Small intestine (tissue), 7 donors: Measurements from ENCODE around the gene GCSAM. TPM values are rescaled to one million over a fixed set of nuclear protein-coding genes. Genes with fewer than 3 reads are reported as not detected.

Experiments used
- DNase-seq, 2 donors: peaks; one replicate each; pipeline versions ENCODE4 v3.0.0 to v3.0.0-alpha.2; 2013
- FAIRE-seq: peaks from 2 replicates; lab custom pipeline; 2012; peaks lifted over from hg19 to GRCh38; lab: Jason Lieb, UNC
- H3K27ac ChIP-seq, 3 donors: one replicate each; pipeline ENCODE4 v1.5.1; 2013; ENCODE audit warnings: low read length in 2 of 3, mild to moderate bottlenecking in 2 of 3, control low read depth in 1 of 3, inconsistent platforms in 1 of 3, low read depth in 1 of 3, moderate library complexity in 1 of 3
- H3K27me3 ChIP-seq, 3 donors: one replicate each; pipeline ENCODE4 v1.6.1; 2013; ENCODE audit warnings: low read length in 3 of 3, inconsistent platforms in 1 of 3; ENCODE audit not compliant: control insufficient read depth in 3 of 3, insufficient read depth in 3 of 3
- H3K36me3 ChIP-seq, 3 donors: one replicate each; pipeline ENCODE4 v1.6.1; 2013; ENCODE audit warnings: low read length in 3 of 3, inconsistent platforms in 1 of 3, low read depth in 1 of 3, mild to moderate bottlenecking in 1 of 3, moderate library complexity in 1 of 3; ENCODE audit not compliant: control insufficient read depth in 3 of 3, insufficient read depth in 2 of 3
- H3K4me1 ChIP-seq, 3 donors: one replicate each; pipeline ENCODE4 v1.6.1; 2013; ENCODE audit warnings: low read length in 2 of 3, inconsistent platforms in 1 of 3, low read depth in 1 of 3, mild to moderate bottlenecking in 1 of 3, moderate library complexity in 1 of 3; ENCODE audit not compliant: control insufficient read depth in 3 of 3, insufficient read depth in 2 of 3
- H3K4me3 ChIP-seq, 3 donors: one replicate each; pipeline ENCODE4 v1.5.1; 2013; ENCODE audit warnings: low read length in 3 of 3, control low read depth in 1 of 3, inconsistent platforms in 1 of 3, low read depth in 1 of 3, mild to moderate bottlenecking in 1 of 3, moderate library complexity in 1 of 3
- H3K9me3 ChIP-seq, 2 donors: one replicate each; pipeline ENCODE4 v1.6.1; 2013; ENCODE audit warnings: low read depth in 1 of 2, low read length in 1 of 2; ENCODE audit not compliant: control insufficient read depth in 2 of 2, insufficient read depth in 1 of 2
- WGBS, 3 donors: extraction: QIAGEN DNeasy Blood & Tissue Kit; methylation state at CpG; one replicate each; pipeline ENCODE4 v1.1.7; 2013; 5-methylcytosine and 5-hydroxymethylcytosine counted together
- polyA plus RNA-seq, 4 donors: library from polyadenylated mRNA; stranded (reverse) in 3 of 4; unstranded in 1 of 4; fragments of 200-250 nt in 3 of 4; fragments of 120-200 nt in 1 of 4; gene quantifications; one replicate each; pipeline versions ENCODE4 v1.2.1 to v1.2.3, GENCODE V29; 2013
- donor health status: healthy with polysubstance abuse.
- donor health status: control.
- donor health status: control.
- donor health status: Bipolar disorder and iron deficiency.
- donor health status: healthy.

The GCSAM gene
- polyA plus RNA-seq, 4 donors, result 0.54 to 4.2 (median 1.3) TPM; not detected in 1

DNA sequence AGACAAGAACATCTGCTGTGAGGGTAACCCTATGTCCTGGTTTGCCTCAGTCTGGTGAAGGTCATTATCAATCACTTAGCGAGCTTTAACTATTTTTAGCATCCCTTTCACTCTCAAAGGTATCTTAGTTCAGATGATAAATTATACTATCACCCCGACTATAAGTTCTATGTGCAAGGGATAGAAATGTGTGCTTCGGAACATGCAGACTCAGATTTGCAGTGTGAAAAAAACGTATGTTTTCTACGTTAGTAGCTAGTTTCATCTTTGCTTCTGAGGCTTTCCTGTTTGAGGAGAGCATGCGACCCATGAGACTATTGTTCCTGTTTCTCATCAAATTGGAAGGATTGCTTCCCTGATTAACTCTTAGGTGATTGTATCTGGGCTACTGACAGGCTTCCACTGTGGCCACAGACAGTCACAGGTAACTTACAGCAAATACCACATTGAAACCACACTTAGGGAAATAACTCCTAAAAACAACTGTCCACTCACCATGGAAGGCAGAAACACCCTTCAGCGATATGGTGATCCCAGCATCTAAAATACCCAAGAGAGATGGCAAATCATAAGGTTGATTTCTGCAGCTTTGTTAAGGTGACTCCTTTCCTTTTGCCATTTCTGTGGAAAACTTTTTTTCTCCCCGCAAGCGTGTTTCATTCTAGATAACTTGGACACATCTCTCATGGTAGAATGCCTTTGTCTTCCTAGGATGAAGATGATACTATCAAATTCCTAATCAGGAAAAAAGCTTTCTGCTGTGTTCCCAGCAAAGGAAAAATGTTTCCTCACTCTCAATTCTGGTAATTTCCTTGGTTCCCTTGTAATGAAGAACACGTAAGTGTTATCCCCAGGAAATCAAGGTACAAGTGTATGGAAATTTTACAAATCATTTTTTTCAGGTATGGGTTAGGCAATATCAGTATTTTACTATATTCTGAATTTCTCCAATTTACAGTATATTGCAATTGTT lies 5.2 kb downstream of the GCSAM start:
- FAIRE-seq (no peak), DNase-seq (no peak)
- 60 to 83% (median 76%) methylated on average over 10 of the region's 10 CpGs for WGBS, 3 donors
- no peaks in the 10 kb centered on the region for H3K9me3 ChIP-seq
- H3K36me3 ChIP-seq, result peaks cover 0 to 4% (median 0%) of the 10 kb centered on the region in 3 donors
- no peak overlapping the region for H3K4me3 ChIP-seq
- H3K4me1 ChIP-seq, result no peaks in the 10 kb centered on the region
- no peaks in the 10 kb centered on the region for H3K27me3 ChIP-seq
- peak overlapping the region in 1 of 3 donors; percentile 2 for H3K27ac ChIP-seq

DNA sequence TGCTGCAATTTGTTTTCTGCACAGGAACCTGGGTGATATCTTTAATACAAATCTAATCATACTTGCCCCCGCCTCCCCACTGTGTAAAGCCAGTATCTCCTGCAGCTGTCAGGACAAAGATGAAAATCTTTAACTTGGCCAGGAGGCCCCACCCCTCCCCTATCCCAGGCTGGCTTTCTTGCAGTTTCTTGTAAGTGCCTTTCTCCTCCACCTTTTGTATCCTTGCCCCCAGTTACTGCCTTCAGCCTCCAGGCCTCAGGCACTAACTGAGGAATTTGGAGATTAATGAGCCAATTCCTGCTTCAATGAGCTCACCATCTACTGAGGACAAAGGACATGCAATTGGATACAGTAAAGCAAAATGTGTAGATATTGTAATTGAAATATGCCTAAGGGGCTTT lies 6.5 kb downstream of the GCSAM start:
- H3K9me3 ChIP-seq, result no peaks in the 10 kb centered on the region
- WGBS, 3 donors, result 29 to 55% (median 39%) methylated on average over 1 of the region's 1 CpG
- H3K27me3 ChIP-seq, result no peaks in the 10 kb centered on the region
- no peak for DNase-seq
- H3K4me1 ChIP-seq, result no peaks in the 10 kb centered on the region
- H3K4me3 ChIP-seq, result no peak overlapping the region
- peaks cover 0 to 4% (median 0%) of the 10 kb centered on the region in 3 donors for H3K36me3 ChIP-seq
- FAIRE-seq, result no peak
- H3K27ac ChIP-seq, result no peak overlapping the region

DNA sequence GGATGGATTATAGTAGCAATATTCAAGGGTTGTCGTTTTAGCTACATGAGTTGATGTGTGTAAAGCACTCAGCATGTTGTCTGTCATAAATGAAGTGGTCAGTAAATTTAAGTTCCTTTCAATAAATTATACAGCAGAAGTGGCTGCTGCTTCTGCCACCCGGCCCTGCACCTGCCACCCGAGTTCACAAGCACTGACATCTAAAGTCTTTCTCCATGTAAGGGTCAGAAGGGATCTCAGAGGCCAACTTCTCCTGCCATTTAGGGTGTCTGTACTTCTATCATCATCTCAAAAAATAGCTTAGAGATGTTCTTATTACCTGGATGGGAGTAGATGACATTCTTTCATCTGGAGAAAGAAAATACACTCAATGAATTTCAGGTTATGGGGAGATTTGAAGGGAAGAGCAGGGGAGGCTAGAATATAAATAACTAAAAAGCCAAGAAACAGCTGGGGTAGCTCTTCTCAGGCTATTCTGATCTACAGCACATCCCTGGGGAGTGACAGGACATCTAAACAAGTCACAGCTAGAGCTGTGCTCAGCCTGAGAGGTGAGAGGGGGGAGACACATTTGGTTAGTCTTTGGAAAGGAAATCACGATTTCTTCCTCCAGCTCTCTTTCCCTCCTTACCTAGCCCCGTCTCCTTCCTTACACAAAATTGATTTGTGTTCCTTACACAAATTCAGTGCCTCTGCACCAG lies 8.0 kb downstream of the GCSAM start:
- DNase-seq (no peak), FAIRE-seq (no peak)
- peaks cover 0 to 2% (median 0%) of the 10 kb centered on the region in 3 donors for H3K36me3 ChIP-seq
- H3K27ac ChIP-seq, result no peak overlapping the region
- no peaks in the 10 kb centered on the region for H3K4me1 ChIP-seq
- WGBS, 3 donors, result 76 to 90% (median 89%) methylated on average over 5 of the region's 5 CpGs
- H3K27me3 ChIP-seq, result no peaks in the 10 kb centered on the region
- H3K9me3 ChIP-seq, result no peaks in the 10 kb centered on the region
- no peak overlapping the region for H3K4me3 ChIP-seq

DNA sequence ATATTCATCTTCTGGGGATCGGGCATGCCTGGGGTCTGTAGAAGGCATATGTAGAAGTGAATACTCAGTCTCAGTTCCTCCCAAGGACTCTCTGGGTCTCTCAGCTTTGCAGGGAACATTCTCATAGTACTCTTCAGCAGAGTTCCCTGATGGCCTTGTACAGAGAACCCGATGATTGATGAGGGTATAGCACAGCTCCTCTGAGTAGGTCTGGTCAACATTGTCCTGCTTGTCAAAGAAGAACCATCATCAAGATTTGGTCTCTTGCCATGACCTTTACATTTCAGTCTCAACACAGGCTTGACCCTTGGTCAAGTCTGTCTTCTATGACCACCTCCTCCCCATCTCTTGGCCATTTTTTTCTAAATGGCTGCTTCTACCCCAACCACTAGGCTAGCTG lies 9.5 kb downstream of the GCSAM start:
- no peaks in the 10 kb centered on the region for H3K27me3 ChIP-seq
- 87 to 96% (median 89%) methylated on average over 2 of the region's 2 CpGs for WGBS, 3 donors
- H3K4me1 ChIP-seq, result no peaks in the 10 kb centered on the region
- no peak overlapping the region for H3K4me3 ChIP-seq
- H3K36me3 ChIP-seq, result peaks cover 0 to 2% (median 0%) of the 10 kb centered on the region in 3 donors
- no peaks in the 10 kb centered on the region for H3K9me3 ChIP-seq
- DNase-seq (no peak), FAIRE-seq (no peak)
- no peak overlapping the region for H3K27ac ChIP-seq

DNA sequence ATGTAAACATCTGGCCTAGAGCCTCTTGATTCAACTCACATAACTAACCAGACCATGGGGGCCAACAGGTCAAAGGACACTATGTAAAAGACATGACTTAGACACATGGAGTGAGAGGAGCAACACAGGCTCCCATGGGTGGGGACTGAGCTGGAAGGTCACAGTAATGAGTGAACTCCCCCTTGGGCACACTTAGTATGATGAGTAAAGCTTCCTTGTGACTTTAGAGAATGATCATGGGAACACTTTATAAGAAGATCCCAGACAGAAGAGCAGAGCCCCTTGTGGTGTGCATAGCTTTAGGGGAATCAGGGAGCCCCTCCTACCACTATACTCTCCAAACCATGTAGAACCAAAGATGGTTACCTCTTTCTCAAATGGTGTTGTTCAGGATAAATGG lies 10.2 kb downstream of the GCSAM start:
- Histone ChIP-seq H3K27ac (no peak overlapping the region), H3K36me3 (peaks cover 0 to 2% (median 0%) of the 10 kb centered on the region in 3 donors), H3K27me3 (no peaks in the 10 kb centered on the region), H3K4me1 (no peaks in the 10 kb centered on the region), H3K4me3 (no peak overlapping the region), H3K9me3 (no peaks in the 10 kb centered on the region)
- DNase-seq, result no peak
- FAIRE-seq, result no peak

DNA sequence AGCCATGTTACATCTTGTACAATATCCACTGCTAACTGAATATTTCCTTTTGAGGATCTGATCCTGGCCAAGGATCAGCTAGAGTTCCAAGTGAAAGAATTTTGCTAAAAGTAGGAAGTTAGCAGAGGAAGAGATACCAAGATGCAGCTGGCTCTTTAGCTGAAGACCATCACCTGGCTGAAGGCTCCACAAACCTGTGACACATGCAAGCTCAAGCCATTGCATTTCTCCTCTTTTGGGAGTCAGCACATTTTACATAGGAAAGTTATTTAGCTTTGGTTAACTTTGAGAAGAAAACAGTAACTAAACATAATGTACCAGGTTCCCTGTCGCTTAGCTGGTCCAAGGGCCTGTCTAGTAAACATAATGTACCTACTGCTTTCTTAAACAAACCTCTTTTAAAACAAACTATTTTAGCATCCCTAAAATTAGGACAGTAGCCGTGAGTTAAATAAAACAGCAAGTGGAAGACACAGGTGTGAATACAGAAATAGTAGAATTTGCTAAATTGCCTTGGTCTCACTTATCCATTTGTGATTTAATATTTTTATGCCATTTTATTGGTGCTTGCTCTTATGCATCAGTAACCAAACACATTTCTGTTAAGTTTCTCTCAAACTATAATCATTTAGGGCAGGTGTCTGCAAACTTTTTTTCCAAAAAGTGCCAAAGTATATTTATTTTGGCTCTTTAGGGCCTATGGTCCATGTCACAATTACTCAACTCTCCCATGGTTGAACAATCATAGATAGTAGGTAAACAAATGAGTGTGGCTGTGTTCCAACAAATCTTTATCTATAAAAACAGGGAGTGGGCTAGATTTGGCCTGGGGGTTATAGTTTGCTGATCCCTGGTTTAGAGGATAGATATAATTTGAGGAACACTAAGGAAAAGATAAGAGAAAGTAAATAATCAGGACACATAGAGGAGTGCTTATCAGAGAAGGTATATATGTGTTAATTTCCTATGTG lies 11.2 kb downstream of the GCSAM start:
- Histone ChIP-seq H3K9me3 (no peaks in the 10 kb centered on the region), H3K4me3 (no peak overlapping the region), H3K36me3 (peaks cover 0 to 2% (median 2%) of the 10 kb centered on the region in 3 donors), H3K27ac (no peak overlapping the region), H3K4me1 (no peaks in the 10 kb centered on the region), H3K27me3 (no peaks in the 10 kb centered on the region)
- 87 to 95% (median 94%) methylated on average over 2 of the region's 2 CpGs for WGBS, 3 donors
- FAIRE-seq (no peak), DNase-seq (no peak)

DNA sequence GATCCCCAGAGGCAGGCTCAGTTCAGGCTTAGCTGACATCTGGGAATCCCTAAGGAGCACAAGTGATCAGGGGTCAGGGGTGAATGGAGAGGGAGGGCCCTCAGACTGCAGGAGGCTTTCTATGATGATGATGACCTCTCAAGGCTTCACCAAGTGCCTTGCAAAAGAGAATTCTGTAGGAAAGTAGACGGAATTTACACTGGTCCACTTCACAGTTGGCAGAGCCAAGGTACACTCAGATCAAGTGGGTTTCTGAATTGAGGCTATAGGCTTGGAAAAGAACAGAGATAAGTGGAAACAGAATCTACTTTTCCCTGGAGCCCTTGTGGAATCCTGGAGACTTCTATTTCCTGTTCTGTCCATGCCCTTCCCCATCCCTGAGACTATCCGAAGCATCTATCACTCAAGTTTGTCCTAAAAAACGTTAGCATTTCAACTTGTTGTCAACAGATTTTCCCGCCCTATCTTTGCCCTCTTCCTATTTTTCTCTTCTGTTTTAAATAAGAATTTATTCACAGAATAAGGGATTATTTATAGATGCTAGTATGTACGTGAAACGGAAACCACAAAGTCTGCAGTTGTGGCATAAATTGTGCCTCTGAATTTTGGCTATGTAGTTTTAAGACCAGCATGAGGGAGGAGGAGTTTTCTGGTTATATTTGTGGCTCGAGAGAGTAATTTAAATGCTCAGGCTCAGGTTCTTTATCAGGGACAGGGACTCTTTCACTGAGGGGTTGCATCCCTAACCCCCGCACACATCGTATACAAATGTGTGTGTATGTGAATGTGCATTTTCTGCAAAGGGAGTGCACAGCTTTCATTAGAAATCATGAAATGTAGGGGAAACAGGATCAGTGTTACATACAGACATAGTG lies 12.8 kb downstream of the GCSAM start:
- H3K36me3 ChIP-seq, result peaks cover 0 to 5% (median 2%) of the 10 kb centered on the region in 3 donors
- no peak overlapping the region for H3K27ac ChIP-seq
- DNase-seq, result no peak
- H3K4me3 ChIP-seq, result no peak overlapping the region
- no peak for FAIRE-seq
- no peaks in the 10 kb centered on the region for H3K4me1 ChIP-seq
- 65 to 81% (median 71%) methylated on average over 9 of the region's 9 CpGs for WGBS, 3 donors
- no peaks in the 10 kb centered on the region for H3K9me3 ChIP-seq
- no peaks in the 10 kb centered on the region for H3K27me3 ChIP-seq
